ENCODE measurements around the gene KCNQ1.

The KCNQ1 gene

GRCh38 chr11:2792381-2793250 lies 347.8 kb downstream of the KCNQ1 start:
- no peak for DNase-seq

DNA sequence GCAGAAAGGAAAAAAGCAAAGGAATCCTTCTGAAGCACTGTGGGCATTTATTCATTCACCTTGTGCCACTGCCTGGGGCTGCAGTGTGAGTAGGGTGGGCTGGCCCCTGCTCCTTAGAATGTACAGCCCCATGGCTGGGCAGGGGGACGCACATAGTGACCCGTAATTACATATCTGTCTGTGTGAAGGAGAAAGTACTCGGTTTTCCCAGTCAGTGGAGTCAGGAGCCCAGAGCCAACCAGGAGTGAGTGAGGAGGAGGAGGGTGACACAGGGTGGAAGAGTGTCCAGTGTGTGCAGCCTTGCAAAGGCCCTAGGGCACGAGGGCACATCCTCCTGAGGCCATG lies 348.9 kb downstream of the KCNQ1 start:
- DNase-seq, result no peak

- DNase-seq, result no peak
Observed at GRCh38 chr11:2794046-2794967, 349.5 kb downstream of the KCNQ1 start.

DNA sequence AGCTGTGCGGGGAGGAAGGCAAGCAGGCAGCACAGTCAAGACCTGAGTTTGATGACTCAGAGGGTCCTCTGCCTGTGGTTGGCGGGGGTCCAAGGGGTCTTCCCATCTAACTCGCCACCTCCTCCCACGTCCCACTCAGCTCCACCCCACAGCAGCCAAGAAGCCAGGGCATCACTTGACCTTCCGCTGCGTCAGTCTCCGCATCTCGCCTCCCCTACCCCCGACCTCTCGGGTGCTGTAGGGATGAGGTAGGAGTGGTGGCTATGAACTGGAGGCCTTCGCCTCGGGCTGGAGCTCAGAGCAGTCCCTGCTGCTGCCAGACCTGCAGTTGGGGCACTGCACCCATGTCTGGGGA lies 350.1 kb downstream of the KCNQ1 start:
- DNase-seq, result no peak

GRCh38 chr11:2795491-2795991 lies 350.7 kb downstream of the KCNQ1 start:
- DNase-seq, result no peak

GRCh38 chr11:2796091-2796490 lies 351.3 kb downstream of the KCNQ1 start:
- no peak for DNase-seq

DNA sequence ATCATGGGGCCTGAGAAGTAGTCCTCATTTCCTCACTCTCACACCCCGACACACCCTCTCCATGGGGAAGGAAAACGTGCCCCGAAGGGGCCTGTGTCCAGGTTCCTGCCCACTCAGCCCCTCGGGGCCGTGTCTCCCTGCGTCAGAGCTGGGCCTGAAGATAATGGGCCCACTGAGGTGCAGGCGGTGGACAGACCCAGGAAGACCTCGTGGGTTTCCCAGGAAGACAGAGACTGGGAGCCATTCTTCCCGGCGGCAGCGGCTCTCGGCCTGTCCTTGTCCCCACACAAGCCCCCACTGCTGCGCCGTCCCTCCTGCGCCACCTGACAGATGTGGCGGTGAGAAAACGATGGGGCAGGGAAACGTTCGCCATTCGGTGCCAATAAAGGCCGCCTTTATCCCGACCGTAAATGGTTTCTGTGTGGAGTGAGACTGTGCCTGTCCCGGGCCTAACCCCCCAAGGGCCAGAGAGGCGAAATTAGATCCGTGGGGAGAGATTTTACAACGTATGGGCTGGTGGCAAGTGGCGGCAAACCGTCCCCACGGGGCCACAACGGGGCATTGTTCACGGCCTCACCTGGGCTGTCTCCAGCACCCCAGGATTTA lies 351.8 kb downstream of the KCNQ1 start:
- no peak for DNase-seq

GRCh38 chr11:2797121-2797711 lies 352.4 kb downstream of the KCNQ1 start:
- DNase-seq, result no peak

DNA sequence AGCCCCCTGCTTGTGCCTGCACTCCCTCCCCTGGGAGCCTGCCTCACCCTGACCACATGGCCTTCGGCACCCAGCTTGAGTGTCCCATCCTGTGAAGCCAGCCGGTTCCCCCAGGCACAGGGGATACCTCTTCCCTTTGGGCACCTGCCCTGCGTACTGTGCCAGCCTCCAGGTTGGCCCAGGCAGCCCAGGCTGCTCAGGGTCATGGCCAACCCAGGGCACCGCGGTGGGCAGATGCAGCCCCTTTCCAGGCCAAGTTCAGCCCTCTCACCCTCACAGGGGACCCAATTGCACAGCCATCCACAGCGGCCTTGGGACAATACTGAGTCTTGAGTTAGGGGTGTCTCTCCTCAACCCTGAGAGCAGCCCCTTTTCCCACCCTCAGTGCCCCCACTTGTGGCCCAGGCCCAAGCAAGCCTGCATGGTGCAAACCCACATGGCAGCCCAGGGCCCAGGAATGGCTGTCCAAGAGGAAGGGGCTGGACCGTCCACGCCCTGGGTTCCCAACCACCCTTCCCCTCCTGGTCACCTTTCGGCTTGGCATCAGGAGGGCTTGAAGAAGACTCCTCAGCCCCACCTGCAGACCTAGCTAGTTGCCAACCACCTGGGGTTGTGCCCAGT lies 353.0 kb downstream of the KCNQ1 start:
- no peak for DNase-seq

- DNase-seq, result no peak
Observed at GRCh38 chr11:2798951-2799761, 354.3 kb downstream of the KCNQ1 start.

DNA sequence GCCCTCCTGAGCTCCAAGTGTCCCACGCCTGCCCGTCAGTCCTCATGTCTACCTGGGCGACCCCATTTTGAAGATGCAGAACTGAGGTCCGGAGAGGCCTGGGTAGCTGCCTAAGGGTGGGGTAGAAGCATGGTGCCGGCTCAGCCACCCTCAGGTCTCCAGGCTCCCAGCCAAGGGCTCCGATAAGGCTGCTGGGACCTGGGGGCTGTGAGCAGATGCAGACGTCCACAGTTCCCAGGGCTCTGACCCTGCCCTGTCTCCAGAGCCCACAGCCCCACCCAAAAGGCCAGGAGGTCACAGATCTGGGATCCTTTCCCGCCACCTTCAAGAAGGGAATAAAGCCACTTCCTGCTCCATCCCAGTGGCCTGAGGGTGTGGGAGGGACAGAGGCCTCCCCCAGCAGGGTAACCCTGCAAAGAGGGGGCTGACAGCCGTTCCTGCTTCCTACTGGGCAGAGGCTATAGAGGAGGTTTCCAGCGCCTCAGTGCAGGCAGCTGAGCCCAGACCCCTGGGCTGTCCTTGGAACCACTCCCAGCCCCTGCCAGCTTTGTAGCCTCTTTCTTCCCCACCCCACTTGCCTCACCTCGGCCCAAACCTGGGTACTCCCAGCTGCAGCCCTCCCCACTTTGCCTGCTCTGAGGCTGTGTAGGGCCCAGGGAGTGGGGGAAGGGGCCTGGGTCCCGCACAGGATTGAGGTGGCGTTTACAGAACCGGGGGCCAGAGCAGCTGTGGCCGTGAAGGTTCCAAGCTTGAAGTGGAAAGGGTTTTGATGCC lies 355.3 kb downstream of the KCNQ1 start:
- DNase-seq, result no peak

- DNase-seq, result no peak
Observed at GRCh38 chr11:2800655-2801531, 356.1 kb downstream of the KCNQ1 start.

GRCh38 chr11:2801711-2802388 lies 357.0 kb downstream of the KCNQ1 start:
- DNase-seq, result no peak

DNA sequence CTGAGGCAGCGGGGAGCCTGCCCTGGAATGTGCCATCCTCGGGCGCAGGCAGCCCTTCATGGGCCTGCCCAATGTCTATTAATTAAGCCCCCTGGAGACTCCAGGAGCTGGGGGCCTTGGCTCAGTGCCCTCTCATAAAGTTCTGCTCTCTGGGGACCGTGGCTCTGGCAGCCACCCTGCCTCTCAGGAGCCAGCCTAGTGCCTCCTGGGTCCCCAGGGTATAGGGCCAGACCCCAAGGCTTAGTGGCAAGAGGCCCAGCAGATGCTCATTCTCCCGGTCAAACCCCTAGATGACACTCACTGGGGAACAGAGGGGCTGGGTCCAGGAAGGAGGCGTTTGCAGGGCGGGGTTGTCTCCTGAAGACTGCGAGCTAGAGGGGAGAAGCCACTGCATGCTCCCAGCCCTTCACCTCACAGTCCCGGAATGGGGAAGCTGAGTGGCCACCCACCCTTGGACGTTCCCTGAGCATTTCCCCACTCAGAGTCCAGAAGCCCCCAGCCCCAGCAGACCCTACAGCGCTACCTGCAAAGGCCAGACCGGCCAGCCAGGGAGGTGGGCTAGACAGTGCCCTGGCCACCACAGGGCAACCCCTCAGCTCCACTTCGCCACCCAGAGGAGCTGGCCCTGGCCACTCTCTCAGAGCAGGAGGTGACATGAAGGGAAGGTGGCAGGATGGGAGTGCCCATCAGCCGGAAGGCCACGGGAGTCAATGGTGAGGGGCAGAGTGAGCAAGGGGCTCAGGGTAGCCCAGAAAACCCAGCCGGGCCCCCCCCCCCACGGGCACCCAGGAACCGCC lies 357.8 kb downstream of the KCNQ1 start:
- DNase-seq, result no peak

GRCh38 chr11:2803186-2804091 lies 358.6 kb downstream of the KCNQ1 start:
- DNase-seq, result no peak

GRCh38 chr11:2804189-2804588 lies 359.4 kb downstream of the KCNQ1 start:
- DNase-seq, result no peak
